IPS DF 6.9 (cell line): ENCODE results near the gene ARHGAP33.
A peak's percentile ranks its signal among the peaks of the same experiment; 100 is the strongest.

Source experiments
- DNase-seq: peaks from one replicate; pipeline ENCODE4 v3.0.0-alpha.2; 2013; ENCODE audit warnings: low read depth, low spot score
- H3K27ac ChIP-seq: one replicate; pipeline ENCODE4 v1.5.1; 2013; ENCODE audit warnings: low read length, control low read depth
- H3K27me3 ChIP-seq: 2 replicates; pipeline ENCODE4 v1.6.1; 2013; ENCODE audit warnings: mild to moderate bottlenecking, low read length; ENCODE audit not compliant: control insufficient read depth, insufficient read depth
- H3K36me3 ChIP-seq: 2 replicates; pipeline ENCODE4 v1.6.1; 2013; ENCODE audit warnings: low read length; ENCODE audit not compliant: control insufficient read depth, insufficient read depth
- H3K4me1 ChIP-seq: 2 replicates; pipeline ENCODE4 v1.6.1; 2013; ENCODE audit warnings: low read length; ENCODE audit not compliant: control insufficient read depth, insufficient read depth
- H3K4me3 ChIP-seq: 2 replicates; pipeline ENCODE4 v1.5.1; 2013; ENCODE audit warnings: mild to moderate bottlenecking, low read length
- H3K9me3 ChIP-seq: 2 replicates; pipeline ENCODE4 v1.6.1; 2013; ENCODE audit warnings: low read length, inconsistent platforms; ENCODE audit not compliant: control insufficient read depth, insufficient read depth
- WGBS: extraction: QIAGEN DNeasy Blood & Tissue Kit; methylation state at CpG from one replicate; pipeline ENCODE4 v1.1.7; 2013; ENCODE audit warnings: mixed read lengths, missing lambda C conversion rate; ENCODE audit not compliant: insufficient read length, insufficient coverage; 5-methylcytosine and 5-hydroxymethylcytosine counted together

Gene ARHGAP33

GRCh38 chr19:35740423-35741202 lies 34.8 kb upstream of the ARHGAP33 start:
- DNase-seq, result peak; percentile 92
- Histone ChIP-seq H3K4me1 (peaks cover 2% of the 10 kb centered on the region; the same call in 1 of the 2 replicates), H3K27me3 (no peaks in the 10 kb centered on the region), H3K9me3 (no peaks in the 10 kb centered on the region), H3K4me3 (peak overlapping the region; percentile 79), H3K27ac (no peak overlapping the region), H3K36me3 (peaks cover 12% of the 10 kb centered on the region; the same call in 1 of the 2 replicates)
- WGBS, result no CpG with 5 or more reads among the region's 63 CpGs

- H3K4me1 ChIP-seq, result peaks cover 2% of the 10 kb centered on the region; the same call in 1 of the 2 replicates
- peak overlapping the region; percentile 51; the same call in 1 of the 2 replicates for H3K4me3 ChIP-seq
- WGBS, result no CpG with 5 or more reads among the region's 12 CpGs
- no peak overlapping the region for H3K27ac ChIP-seq
- H3K27me3 ChIP-seq, result no peaks in the 10 kb centered on the region
- peaks cover 12% of the 10 kb centered on the region; the same call in 1 of the 2 replicates for H3K36me3 ChIP-seq
- H3K9me3 ChIP-seq, result no peaks in the 10 kb centered on the region
- no peak for DNase-seq
These were observed 34.2 kb upstream of the ARHGAP33 start for GRCh38 chr19:35741203-35741515.

DNA sequence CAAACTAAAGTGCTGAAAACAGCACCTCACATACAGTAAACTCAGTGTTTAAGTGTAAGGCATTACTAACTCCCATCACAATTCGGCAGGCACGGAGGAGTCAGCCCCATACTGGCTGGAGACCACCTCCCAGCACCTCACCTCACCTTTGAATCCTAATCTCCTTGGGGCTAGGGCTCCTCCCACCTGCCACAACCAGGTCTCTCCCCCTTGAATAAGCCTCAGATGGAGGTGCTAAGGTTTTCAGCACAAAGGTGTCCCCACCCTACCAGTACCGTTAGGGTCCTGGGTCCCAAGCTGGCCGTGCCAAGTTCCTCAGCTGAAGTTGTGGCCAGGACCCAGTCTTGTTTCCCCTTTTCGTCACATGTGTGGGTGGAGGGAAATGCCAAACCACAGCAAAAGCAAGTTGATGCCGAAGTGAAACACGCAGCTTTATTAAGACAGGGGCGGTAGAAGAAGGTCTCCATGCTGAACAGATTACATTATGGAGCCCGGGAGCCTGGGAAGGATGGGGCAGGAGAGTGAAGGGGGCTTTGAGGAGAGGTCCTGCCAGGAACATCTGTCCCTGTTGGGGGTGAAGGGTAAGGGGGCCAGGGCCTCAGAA lies 33.1 kb upstream of the ARHGAP33 start, which contains the start of gene IGFLR1:
Gene IGFLR1 (minus strand): TSS at position 332 of the 604 bp plus-strand sequence. CDS start 1,272 bp downstream, outside the sequence.
- DNase-seq, result no peak
- Histone ChIP-seq H3K4me3 (no peak within 1 kb of the TSS), H3K36me3 (peaks cover 9% of the 10 kb centered on the region; the same call in 1 of the 2 replicates), H3K4me1 (peaks cover 2% of the 10 kb centered on the region; the same call in 1 of the 2 replicates), H3K27me3 (no peaks in the 10 kb centered on the region), H3K9me3 (no peaks in the 10 kb centered on the region), H3K27ac (no peak within 1 kb of the TSS)
- WGBS, result no CpG with 5 or more reads among the region's 9 CpGs

DNA sequence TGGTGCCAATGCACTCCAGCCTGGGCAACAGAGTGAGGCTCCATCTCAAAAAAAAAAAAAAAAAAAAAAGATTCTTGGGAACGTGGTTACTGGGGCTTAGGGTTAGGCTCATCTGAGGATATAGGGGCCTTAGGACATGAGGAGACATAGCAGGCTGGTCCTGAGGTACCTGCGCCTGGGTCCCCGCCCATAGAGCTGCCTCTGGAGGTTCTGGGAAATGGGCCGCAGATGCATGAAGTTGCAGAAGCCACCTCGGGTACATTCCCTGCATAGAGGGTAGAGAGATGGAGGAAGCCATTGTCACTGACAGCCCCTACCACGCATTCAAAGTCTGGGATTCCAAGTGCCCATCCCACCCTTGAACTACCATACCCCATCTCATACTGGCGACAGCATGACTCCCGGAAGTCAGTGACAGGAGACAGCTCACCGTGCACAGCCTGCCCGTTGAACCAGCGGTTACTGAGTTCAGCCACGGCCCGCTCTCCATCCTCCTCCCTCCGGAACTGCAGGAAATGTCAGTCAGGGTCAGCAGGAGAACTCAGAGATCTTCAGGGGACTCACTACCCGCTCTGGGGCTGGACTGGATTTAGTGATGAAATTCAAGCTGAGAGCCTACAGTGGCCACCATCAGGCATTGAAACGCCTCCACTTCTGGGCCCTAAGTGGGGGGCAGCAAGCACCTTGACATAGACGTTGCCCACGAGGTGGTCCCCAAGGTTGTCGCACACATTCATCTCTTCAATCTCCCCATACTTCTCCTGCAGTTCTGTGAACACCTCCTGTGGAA lies 31.5 kb upstream of the ARHGAP33 start:
- DNase-seq, result no peak
- Histone ChIP-seq H3K27ac (no peak overlapping the region), H3K4me3 (peak overlapping the region; percentile 35; the same call in 1 of the 2 replicates), H3K4me1 (peaks cover 2% of the 10 kb centered on the region; the same call in 1 of the 2 replicates), H3K36me3 (no peaks in the 10 kb centered on the region), H3K27me3 (no peaks in the 10 kb centered on the region), H3K9me3 (no peaks in the 10 kb centered on the region)
- WGBS, result no CpG with 5 or more reads among the region's 19 CpGs

GRCh38 chr19:35744430-35745327 lies 30.7 kb upstream of the ARHGAP33 start:
- H3K9me3 ChIP-seq, result no peaks in the 10 kb centered on the region
- H3K27ac ChIP-seq, result no peak overlapping the region
- H3K36me3 ChIP-seq, result no peaks in the 10 kb centered on the region
- no peaks in the 10 kb centered on the region for H3K27me3 ChIP-seq
- peak overlapping the region; percentile 56; the same call in 1 of the 2 replicates for H3K4me3 ChIP-seq
- H3K4me1 ChIP-seq, result peaks cover 2% of the 10 kb centered on the region; the same call in 1 of the 2 replicates
- WGBS, result no CpG with 5 or more reads among the region's 41 CpGs
- DNase-seq, result peak; percentile 90

DNA sequence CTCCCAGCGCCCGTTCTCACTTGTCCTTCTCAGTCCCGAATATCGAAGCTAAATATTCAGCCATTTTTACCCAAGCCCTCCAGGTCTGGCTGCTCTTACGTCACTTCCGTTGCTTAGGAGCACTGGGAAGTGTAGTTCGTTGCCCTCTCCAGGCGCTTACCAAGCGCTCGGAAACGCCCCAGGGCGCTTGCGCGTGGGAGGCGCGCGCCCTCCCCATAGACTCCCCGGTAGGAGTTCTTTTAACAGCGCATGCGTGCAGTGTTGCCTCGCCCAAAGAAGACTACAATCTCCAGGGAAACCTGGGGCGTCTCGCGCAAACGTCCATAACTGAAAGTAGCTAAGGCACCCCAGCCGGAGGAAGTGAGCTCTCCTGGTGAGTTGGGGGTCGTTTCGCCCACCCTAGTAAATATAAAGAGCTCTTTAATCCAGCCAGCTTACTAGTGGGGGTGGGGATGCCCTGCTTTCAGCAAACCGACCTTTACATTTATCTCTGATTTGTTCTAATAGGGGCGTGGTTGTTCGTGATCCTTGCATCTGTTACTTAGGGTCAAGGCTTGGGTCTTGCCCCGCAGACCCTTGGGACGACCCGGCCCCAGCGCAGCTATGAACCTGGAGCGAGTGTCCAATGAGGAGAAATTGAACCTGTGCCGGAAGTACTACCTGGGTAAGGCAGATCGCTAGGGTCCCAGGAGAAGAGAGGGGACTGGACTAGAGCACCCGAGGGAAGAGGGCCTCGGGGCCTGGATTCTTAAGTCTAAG lies 29.9 kb upstream of the ARHGAP33 start, which contains the start of the genes PSENEN and U2AF1L4:
Gene PSENEN (plus strand): TSS at position 324 of the 759 bp plus-strand sequence. CDS start 280 bp downstream, at position 604.
Gene U2AF1L4 (minus strand): TSS at position 91 of the 759 bp plus-strand sequence. CDS start 27 bp downstream, at position 64.
- H3K4me3 ChIP-seq, result peak within 1 kb of the TSS; percentile 69; the same call in 1 of the 2 replicates

GRCh38 chr19:35746087-35746462 lies 29.3 kb upstream of the ARHGAP33 start:
- no CpG with 5 or more reads among the region's 4 CpGs for WGBS
- no peak for DNase-seq
- H3K27ac ChIP-seq, result no peak overlapping the region
- no peaks in the 10 kb centered on the region for H3K4me1 ChIP-seq
- no peaks in the 10 kb centered on the region for H3K9me3 ChIP-seq
- H3K36me3 ChIP-seq, result no peaks in the 10 kb centered on the region
- no peaks in the 10 kb centered on the region for H3K27me3 ChIP-seq
- H3K4me3 ChIP-seq, result peak overlapping the region; percentile 69; the same call in 1 of the 2 replicates

More for the DNA sequence above, 29.9 kb upstream of the ARHGAP33 start, which contains the start of the genes PSENEN and U2AF1L4:
- no CpG with 5 or more reads among the region's 40 CpGs for WGBS
- Histone ChIP-seq H3K4me1 (no peaks in the 10 kb centered on the region), H3K27ac (no peak within 1 kb of the TSS), H3K27me3 (no peaks in the 10 kb centered on the region), H3K36me3 (no peaks in the 10 kb centered on the region), H3K9me3 (no peaks in the 10 kb centered on the region)
- peak; percentile 96 for DNase-seq

DNA sequence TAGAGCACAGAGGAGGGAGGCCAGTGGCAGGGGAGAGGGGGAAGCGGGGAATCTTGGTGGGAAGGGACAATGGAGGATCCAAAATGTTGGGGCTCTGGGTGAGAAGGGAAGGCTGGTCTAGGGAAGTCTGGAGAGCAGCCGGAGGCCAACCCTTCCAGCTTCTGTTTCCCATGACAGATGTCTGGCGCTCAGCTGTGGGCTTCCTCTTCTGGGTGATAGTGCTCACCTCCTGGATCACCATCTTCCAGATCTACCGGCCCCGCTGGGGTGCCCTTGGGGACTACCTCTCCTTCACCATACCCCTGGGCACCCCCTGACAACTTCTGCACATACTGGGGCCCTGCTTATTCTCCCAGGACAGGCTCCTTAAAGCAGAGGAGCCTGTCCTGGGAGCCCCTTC lies 28.8 kb upstream of the ARHGAP33 start:
- H3K9me3 ChIP-seq, result no peaks in the 10 kb centered on the region
- no CpG with 5 or more reads among the region's 5 CpGs for WGBS
- no peaks in the 10 kb centered on the region for H3K4me1 ChIP-seq
- no peaks in the 10 kb centered on the region for H3K27me3 ChIP-seq
- no peaks in the 10 kb centered on the region for H3K36me3 ChIP-seq
- DNase-seq, result no peak
- no peak overlapping the region for H3K27ac ChIP-seq
- H3K4me3 ChIP-seq, result no peak overlapping the region
